Measurements from ENCODE around the gene PTDSS2. TPM values are rescaled to one million over a fixed set of nuclear protein-coding genes. Genes with fewer than 3 reads are reported as not detected.

Gene PTDSS2
- total and polyA plus RNA-seq, 10 of the 15 experiments (the other 5 are each of a cell fraction or from before 2014, with no cell fraction given) = 0.39 to 21.1 (median 10.8) TPM

- in situ Hi-C loops (cut with MboI) (loop anchor here (5.0 kb wide), 1 partner anchor 49 kb away; the partner anchor contains the start of gene PTDSS2), intact Hi-C loops (cut with micrococcal nuclease; ENCODE audit: unreplicated experiment) (no loop called here)
- Histone ChIP-seq H3K4me1 (ENCODE audit: control insufficient read depth, insufficient read depth, low read length) (peaks cover 23% of the 10 kb centered on the region), H3K9ac (ENCODE audit: control insufficient read depth, insufficient read depth, low read length) (no peak overlapping the region), H2AFZ (ENCODE audit: control insufficient read depth, low read depth, low read length) (no peak overlapping the region), H4K20me1 (ENCODE audit: control insufficient read depth, insufficient read depth) (no peaks in the 10 kb centered on the region), H3K9me3 (replicated peaks; ENCODE audit: control insufficient read depth, insufficient read depth, low read length) (no peaks in the 10 kb centered on the region; the same call in 2 of the 3 replicates), H3K27me3 (replicated peaks in 1 of 2; ENCODE audit: control insufficient read depth in 2 of 2, insufficient read depth in 2 of 2, low read length in 1 of 2) (no peaks in the 10 kb centered on the region), H3K36me3 (ENCODE audit: control insufficient read depth in 2 of 2, insufficient read depth in 2 of 2, low read length in 1 of 2) (peaks cover 19 to 44% of the 10 kb centered on the region in 2 experiments), H3K4me3 (no peak overlapping the region), H3K79me2 (ENCODE audit: control insufficient read depth, insufficient read depth, low read length) (peaks cover 36% of the 10 kb centered on the region), H3K27ac (ENCODE audit: control insufficient read depth, insufficient read depth) (no peak overlapping the region), H3K4me2 (ENCODE audit: control insufficient read depth, insufficient read depth) (no peak overlapping the region)
- ChIA-PET CTCF (interaction anchor here (1.5 kb wide), 1 partner anchor 17 kb away, joined by 3 read pairs; no protein-coding TSS in a partner anchor), POLR2A (interaction anchor here (0.5 kb wide), 1 partner anchor 10 kb away, joined by 4 read pairs; no protein-coding TSS in a partner anchor), SMC1A (ENCODE audit: uncharacterized antibody, unreplicated experiment) (no interaction called here), RAD21 (ENCODE audit: unreplicated experiment) (no interaction called here)
- FAIRE-seq = no peak
- no peak for ATAC-seq
- WGBS (ENCODE audit: insufficient coverage, insufficient replicate concordance, low lambda C conversion rate, missing lambda C conversion rate) = 97% methylated on average over 19 of the region's 19 CpGs
- DNase-seq (ENCODE audit: low read depth, low spot score) = no peak
- BruUV-seq (replicated peaks) = no TSS peak
- TF ChIP-seq SREBF2 (IDR thresholded peaks at IDR 0.05; ENCODE audit: low read length) (no peak), RAD51 (IDR thresholded peaks at IDR 0.05) (no peak), ZNF592 (IDR thresholded peaks at IDR 0.05) (no peak), CTCF (IDR thresholded peaks at IDR 0.05 in 2 of 3, conservative IDR thresholded peaks at IDR 0.05 in 1 of 3; ENCODE audit: control insufficient read depth in 2 of 3, extremely low read depth in 1 of 3, insufficient read depth in 1 of 3, low read depth in 3 of 3, low read length in 3 of 3) (no peak), MEF2B (IDR thresholded peaks at IDR 0.05; ENCODE audit: partially characterized antibody, poor library complexity, severe bottlenecking) (no peak), SRF (IDR thresholded peaks at IDR 0.05; ENCODE audit: low read depth in 2 of 2, low read length in 2 of 2) (no peak), KDM1A (IDR thresholded peaks at IDR 0.05; ENCODE audit: borderline replicate concordance) (no peak), ZNF217 (IDR thresholded peaks at IDR 0.05) (no peak), RFX5 (IDR thresholded peaks at IDR 0.05; ENCODE audit: low read depth, low read length) (no peak), ETV6 (conservative IDR thresholded peaks at IDR 0.05 in 1 of 2, IDR thresholded peaks at IDR 0.05 in 1 of 2; ENCODE audit: borderline replicate concordance in 1 of 2, low read depth in 1 of 2) (no peak), PAX8 (IDR thresholded peaks at IDR 0.05) (no peak), JUND (IDR thresholded peaks at IDR 0.05; ENCODE audit: low read depth, low read length) (no peak), ZSCAN29 (IDR thresholded peaks at IDR 0.05) (no peak), MYC (IDR thresholded peaks at IDR 0.05; ENCODE audit: insufficient read depth, insufficient read length, insufficient replicate concordance, low read length, severe bottlenecking) (no peak), BCL3 (IDR thresholded peaks at IDR 0.05; ENCODE audit: borderline replicate concordance, insufficient read depth, low read depth, low read length, poor library complexity, severe bottlenecking) (no peak), NR2C2 (IDR thresholded peaks at IDR 0.05; ENCODE audit: borderline replicate concordance, control insufficient read depth, insufficient read length, low read depth) (no peak)
These were observed 51.7 kb downstream of the PTDSS2 start for GRCh38 chr11:501683-502287.

Measured in GM12878 (cell line).